GM18507 (cell line): ENCODE data around the gene ASB2.

Source experiments
- DNase-seq: peaks from one replicate; pipeline ENCODE4 v3.0.0; 2011; ENCODE audit warnings: low read depth; ENCODE audit not compliant: insufficient read length; ENCODE audit errors: extremely low spot score
- FAIRE-seq: peaks from 2 replicates; lab custom pipeline; 2011; peaks lifted over from hg19 to GRCh38; lab: Jason Lieb, UNC

The ASB2 gene

DNA sequence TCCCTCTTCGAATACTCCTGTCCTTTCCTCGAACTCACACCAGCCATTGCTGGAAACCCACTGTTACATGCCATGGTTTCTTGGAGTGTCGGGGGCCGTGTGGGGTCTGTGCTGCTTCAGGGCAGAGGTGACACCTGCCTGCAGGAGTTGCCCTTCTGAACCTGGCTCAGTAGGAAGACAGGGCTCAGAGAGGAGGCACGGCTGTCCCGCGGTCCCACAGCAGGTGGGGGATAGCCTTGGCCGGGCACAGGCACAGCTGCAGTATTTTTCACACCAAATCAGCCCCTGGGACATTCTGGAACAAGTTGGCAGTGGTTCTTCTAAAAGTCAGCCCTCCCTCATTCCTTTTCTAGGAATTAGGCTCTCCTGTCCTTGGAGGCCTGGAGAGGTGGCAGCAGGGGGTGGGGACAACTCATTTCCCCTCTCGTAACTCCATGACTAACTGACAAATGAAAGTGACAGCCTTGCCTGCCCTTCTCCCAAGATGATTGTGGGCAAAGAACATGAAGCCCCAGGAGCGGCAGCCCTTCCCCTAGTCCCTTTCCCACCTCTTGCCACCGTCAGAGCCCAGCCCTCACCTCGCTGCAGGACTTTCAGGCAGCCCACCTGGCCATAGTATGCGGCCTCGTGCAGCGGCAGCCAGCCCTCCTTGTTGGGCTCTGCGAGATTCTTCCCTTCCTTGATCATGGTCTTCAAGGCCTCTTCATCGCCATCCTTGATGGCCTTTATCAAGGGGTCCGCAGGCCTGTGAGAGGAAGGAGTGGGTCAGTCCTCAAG lies 22.4 kb downstream of the ASB2 start:
- FAIRE-seq (no peak), DNase-seq (no peak)

DNA sequence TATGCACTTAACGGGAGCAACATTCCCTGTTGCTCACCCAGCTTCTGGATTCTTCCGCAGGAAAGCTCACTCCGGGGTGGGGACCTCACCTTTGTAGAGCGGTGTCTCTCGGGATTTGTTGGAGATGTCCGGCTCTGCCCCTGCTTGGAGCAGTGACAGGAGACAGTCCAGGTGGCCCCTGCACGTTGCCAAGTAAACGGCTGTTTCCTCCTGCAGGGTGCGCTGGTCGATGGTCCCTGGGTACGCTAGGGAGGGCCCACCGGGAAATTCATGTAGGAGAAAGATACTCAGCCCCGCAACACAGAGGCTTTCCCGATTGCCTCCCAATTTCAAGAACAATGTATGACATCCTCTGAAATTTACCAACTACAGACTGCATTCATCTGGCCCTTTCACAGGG lies 23.1 kb downstream of the ASB2 start:
- DNase-seq (no peak), FAIRE-seq (no peak)

DNA sequence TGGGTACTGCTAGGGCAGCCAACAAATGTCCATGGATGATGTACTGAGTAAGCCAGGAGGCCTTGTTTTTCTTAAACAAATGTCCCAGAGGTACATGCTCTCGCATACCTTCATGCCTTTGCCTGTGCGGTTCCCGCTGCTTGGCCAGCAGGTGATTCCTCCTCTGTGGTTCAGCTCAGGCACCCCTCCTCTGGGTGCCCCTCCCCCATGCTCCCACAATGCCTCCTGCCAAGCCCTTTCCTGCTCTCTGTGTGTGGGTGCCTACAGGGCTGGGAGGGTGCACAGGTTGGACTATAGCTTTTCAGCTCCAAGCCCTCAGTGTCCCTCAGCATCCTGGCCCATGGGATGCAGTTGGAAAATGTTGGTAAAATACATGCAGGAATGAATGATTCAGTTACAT lies 23.5 kb downstream of the ASB2 start:
- DNase-seq (no peak), FAIRE-seq (no peak)

DNA sequence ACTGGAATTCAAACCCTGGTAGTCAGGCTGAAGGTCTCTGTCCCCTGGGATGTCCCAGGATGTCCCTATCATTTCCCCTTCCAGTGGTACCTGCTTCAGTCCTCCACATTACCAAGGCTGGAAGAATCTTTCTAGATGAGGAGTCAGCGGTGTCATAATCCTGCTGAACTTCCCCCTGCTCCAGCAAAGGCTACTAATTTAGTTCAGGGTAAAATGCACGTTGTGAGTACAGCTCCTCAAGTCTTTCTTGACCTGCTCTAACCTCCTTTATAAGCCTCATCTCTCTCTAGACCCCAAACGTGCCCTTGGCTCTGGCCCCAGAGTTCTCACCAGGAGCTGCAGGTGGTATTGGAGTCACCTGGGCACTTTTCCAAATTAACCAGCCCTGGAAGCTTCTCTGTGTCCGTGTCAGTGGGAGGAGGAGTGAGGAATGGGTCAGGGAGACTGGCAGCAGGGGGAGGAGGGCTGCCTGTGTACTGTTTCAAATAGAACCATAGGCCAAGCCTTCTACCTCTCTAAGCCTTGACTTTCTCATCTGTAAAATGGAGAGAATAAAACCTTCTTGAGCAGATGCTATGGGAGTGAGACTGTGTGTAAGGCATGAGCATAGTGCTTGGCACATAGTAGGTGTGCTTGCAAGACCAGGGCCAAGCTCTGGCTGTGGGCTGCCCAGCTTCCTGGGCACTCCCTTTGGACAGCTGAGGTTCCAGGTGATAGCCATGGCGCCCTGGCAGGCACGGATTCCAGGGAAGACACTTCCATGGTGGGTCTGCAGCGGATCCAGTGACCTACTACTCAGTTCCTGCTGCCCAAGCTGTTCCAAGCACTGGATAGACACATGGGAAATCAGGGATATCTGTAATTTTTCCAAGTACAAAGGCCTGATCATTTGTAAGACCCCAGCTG lies 24.5 kb downstream of the ASB2 start:
- DNase-seq (no peak), FAIRE-seq (no peak)

DNA sequence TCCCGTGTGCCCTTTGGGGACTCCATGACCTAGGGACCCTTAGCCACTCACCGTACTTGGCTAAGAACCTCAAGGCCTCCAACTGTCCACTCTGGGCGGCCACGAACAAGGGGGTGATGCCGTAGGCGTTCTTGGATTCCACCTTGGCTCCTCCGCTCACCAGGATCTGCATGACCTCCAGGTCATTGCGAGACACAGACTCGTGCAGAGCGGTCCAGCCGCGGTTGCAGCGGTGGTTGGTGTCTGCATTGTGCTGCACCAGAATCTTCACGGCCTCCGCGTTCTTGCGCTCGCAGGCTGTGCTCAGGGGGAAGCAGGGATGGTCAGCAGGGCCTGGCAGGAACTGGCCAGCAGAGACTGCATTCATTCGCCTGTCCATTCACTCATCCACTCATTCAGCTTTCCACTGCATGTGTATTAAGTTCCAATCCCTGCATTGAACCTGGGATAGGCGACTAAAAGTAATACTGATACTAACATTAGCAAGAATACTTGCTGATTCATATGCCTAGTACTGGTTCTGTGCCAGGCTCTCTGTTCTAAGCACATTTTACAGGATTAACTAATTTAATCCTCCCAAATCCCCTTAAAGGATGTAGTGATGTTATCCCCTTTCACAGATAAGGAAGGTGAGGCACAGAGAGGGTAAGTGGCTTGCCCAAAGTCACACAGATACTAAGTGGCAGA lies 25.3 kb downstream of the ASB2 start:
- FAIRE-seq: no peak
- no peak for DNase-seq

DNA sequence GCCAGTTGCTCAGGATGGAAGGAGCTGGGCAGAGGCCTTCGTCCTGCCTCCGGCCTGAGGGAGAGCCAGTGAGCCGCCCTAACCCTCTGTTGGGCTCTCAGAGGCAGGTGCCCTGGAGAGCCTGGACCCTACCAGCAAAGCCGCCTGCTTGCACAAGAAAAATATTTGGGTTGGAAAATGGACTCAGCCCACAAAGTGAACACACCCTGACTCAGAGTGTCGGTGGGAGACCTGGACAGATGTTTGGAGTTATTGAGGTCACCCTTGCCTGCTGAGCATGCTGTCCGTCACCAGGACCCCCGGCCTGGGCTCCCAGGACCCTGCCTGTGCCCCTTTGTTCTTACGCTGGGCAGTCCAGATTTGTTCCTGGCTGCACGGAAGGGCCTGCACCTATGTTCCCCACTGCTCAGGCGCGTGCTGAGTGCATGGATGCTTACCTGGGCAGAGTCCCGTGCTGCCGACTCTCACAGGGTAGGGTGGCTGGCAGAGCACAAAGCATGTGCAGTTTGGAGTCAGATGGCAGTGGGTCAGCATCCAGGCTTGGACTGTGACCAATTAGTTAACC lies 26.8 kb downstream of the ASB2 start:
- DNase-seq (no peak), FAIRE-seq (no peak)

DNA sequence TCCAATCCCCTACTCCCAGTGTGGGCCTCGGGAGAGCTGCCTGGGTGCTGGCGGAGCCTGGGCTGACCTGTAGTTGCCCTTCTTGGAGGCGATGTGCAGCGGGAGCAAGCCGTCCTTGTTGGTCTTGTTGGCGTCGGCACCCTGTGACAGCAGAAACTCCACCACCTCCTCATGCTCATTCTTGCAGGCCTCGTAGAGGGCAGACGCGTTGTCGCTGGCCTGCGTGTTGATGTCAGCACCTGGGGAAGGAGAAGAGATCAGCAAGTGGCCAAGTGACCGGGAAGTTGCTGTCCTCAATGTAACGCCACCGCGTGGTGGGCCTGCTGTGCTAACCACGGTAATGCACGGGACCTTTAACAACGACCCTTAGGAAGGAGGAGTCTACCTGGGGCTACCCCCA lies 29.1 kb downstream of the ASB2 start:
- DNase-seq (no peak), FAIRE-seq (no peak)

DNA sequence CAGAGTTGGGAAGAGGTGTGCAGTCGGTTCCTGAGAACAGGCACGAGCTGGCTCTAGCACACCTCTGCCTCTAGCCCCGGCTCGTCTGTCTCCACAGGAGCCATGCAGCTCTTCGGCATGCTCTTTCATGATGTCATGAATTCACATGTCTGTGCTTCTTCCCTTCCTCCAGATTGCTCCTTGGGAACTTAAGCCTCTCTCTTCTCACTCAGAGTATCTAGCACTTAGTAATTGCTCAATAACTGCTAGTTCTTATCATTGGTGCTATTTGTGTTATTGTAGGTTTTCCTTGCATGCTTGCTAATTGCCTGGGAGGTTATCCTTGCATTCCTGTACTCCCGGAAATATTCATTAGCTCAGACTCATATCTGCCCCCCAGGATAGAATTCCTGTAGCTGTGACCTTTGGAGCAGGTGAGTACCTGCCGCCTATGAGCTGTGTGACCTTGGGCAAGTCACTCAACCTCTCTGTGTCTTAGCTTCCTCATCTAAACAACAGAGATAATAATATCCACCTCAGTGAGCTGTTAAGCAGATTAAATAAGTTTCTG lies 29.8 kb downstream of the ASB2 start:
- FAIRE-seq (no peak), DNase-seq (no peak)

DNA sequence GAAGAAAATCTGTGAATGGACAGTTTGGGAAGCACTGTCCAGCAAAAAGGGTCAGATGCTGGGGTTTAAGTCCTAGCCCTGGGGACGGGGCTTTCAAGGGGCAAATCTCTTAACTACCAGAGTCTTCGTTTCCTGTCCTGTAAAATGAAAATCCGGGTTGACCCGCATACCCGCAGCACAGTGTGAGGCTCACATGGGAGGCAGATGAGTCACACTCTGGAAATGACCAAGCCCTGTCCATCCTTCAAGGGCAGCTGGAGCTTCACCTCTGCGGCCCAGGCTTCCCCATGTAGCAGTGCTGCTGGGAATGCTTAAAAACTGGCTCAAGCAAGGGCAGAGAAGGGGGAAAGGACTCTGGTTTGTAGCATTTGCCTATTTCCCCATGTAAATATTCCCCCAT lies 30.3 kb downstream of the ASB2 start:
- FAIRE-seq (no peak), DNase-seq (no peak)

DNA sequence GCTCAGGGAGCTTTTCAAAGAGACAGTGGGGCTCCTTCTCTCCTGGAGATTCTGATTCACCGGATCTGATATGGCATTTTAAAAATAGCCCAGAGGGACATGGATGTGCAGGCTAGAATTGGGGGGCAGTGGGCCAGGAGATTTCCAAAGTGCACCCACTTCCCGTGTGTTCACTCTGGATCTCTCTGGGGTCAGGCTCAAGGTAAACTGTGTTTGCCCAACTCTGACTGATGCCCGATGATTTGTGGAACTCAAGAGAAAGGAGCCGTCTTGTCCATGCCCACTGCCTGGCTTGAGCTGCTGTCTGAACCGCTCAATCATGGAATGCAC lies 31.3 kb downstream of the ASB2 start:
- DNase-seq (no peak), FAIRE-seq (no peak)

DNA sequence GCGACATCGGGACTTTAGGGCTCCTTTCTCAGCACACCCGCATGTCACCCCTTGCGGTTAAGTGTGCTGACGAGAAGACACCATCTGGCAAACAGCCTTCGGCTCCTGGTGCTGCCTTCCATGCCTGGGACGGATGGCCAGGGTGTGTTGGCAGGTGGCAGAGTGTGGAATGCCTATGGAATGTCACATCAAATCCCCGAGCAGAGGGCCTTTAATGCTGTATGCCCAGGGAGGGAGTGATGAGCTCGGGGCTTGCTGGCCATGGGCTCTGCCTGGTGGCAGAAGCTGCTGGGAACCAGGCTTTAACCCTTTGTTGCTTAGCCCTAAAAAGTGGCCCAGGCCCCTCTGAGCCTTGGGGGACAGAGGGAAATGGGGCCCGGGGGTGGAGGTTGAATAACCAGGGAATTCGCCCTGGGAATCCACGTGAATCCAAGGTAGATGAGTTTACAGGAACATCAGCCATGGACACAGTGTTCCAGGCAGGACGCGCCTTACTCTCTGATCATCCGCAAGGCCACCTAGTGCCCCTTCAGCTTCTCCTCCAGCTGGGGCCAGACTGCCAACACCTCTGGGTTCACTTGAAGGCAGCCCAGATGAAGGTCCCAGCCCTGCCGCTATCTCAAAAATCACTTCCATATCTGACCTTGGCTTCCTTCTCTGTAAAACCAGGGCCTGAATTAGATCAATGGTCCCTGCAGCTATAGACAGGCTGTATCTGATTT lies 31.9 kb downstream of the ASB2 start:
- FAIRE-seq: no peak
- no peak for DNase-seq

DNA sequence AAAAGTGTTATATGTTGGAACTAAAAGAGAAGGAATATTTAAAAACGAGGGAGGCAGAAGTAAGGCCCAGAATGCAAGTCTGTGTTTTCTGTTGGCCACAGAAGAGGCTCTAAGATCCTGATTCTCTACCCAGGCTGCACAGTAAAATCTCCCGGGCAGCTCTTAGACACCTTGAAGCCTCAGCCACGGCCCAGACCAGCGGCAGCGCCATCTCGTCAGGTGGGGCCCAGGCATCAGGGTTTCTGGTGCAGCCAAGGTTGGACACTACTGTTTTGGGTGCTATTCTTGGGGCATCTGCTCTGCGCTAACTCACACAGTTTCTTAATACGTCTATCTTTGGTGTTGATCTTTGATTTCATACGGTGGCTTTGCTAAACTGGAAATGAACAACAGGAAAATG lies 32.4 kb downstream of the ASB2 start:
- DNase-seq (no peak), FAIRE-seq (no peak)

DNA sequence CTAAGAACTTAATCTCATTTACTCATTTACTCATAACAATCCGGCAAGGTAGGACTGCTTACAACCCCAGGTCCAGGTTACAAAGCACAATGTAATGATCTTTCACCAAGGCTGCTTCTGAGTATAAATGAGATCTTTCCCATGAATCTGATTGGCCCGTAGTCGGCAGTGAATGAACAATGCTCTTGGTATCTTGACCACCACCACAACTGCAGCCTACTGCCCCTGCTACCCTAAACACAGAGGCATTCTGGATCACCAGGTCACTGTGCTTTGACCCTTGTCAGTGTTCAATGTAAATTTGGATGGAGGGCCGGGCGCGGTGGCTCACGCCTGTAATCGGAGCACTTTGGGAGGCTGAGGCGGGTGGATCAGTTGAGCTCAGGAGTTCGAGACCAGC lies 33.3 kb downstream of the ASB2 start:
- no peak for DNase-seq
- no peak for FAIRE-seq

DNA sequence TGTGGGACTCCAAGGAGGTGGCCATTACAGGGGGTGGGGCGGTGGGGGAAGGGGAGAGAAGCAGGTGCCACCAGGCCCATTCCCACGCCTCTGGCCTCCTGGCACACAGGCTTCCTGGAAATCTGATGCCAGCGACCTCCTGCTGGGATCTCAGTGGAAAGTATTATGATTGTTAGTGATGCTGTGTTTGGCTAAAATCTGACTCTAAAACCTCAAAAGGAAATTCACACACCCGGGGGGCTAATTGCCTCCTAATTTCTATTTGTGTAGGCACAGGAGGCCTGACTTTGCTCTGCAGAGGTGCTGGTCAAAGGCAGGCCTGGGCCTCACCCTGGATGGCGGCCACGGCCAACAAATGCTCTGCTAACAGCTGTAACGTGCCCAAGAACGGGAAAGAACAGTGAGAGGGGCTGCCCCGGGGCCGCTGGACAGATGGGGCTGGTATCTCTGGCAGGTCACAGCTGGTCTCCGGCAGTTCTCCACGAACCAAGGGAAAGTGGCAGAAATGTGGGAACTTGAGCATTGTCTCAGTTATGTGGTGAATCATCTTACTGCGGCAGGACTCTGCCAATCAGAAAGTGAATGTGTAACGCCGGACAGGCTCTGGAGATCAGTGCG lies 35.0 kb downstream of the ASB2 start:
- DNase-seq (no peak), FAIRE-seq (no peak)

DNA sequence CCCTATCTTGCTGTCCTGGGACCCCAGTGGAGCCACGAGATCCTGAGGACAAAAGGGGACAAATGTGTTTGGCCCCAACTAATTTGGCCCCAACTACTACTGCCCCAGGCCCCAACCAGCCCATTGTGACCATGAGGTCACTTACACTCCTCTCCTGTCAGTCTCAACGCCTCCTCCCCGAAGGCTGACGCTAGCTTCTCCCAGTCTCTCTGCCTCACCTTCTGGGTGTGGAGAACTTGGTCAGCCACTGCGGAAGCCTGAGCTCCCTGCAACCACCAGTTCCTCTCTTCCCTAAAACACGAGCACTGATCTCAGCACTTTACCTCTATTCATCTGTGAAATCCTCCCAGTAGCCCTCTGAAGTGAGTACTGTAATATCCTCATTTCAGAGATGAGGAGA lies 35.9 kb downstream of the ASB2 start:
- DNase-seq (no peak), FAIRE-seq (no peak)

DNA sequence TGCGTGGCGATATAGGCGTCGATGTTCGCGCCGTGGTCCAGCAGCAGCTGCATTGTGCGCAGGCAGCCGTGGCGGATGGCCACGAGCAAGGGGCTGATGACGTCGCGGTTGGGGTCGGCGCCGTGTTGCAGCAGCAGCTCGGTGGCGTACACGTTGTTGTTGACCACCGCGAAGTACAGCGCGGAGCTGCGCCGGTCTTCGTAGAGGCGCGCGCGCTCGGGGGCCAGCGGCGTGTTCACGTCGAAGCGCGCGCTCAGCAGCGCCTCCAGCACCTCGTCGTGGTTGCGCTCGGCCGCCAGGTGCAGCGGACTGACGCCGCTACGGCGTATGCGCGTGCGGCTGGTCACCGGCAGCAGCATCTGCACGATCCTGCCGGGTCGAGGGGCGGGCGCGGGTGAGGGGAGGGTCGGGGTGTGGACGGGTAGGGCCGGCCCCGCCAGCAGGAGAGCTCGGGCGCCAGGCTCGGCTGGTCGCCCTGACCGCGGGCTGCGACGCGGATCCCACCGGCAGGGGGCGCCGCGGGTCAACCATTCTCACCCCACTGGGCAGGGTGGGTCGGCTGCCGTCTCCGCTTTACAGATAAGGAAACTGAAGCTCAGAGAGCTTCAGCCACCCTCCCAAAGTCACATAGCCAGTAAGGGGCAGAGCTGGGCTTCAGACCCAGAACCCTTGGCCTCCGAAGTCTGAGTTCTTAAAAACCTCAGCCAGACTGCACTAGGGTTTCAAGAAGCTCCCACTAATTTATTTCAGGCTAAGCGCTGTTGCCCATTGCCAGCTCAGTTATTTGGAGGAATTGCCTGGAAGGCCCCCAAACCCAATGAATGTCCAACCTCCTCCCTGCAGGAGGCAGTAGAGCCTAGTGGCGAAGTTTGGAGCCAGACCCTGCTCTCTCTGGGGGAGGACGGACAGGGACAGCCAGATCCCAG lies 36.8 kb downstream of the ASB2 start:
- peak; percentile 86 for FAIRE-seq
- peak; percentile 76 for DNase-seq

DNA sequence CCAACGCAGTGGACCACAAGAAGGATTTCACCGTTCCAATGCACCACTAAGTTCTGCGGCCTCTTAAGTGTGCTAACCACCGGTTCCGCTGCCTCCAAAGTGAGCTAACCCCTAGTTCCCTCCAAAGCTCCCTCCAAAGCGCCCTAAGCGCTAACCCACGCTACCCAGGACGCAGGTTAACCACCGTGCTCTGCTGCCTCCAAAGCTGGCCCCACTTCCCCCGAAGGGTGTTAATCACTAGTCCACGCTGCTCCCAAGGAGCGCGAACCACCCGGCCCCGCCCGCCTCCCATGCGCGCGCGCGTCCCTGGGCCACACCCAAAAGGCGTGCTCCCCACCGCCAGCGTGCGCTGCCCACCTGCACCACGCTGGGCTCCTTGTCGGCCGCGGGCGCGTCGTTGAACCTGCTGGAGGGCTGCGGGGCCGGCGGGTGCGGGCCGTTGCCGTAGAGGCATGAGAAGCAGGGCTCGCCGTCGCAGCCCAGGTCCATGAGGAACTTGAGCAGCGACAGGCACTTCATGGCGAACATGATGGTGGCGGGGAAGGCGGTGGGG lies 37.5 kb downstream of the ASB2 start:
- FAIRE-seq (no peak), DNase-seq (no peak)

DNA sequence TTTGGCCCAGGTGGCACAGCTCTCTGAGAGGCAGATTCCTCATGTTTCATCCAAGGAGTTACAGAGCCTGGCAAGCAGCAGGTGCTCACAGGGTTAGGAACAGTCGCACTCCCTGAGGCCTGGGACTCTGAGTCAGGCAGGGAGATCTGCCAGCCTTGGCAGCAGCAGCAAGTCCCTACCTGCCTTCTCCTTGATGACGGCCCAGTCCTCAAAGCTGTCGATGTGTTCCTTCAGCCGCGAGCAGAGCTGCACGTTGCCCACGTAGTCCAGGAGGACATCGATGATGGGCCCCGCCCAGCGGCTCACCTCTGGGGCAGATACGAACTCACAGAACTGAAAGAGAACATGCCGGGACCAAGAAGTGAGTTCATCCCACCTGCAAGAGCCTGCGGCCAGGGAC lies 38.9 kb downstream of the ASB2 start:
- FAIRE-seq (no peak), DNase-seq (no peak)
